ENCODE data around the gene LAMTOR2. TPM values are rescaled to one million over a fixed set of nuclear protein-coding genes. Genes with fewer than 3 reads are reported as not detected.

LAMTOR2 gene
- polyA plus RNA-seq, 1 donor (not counting 4 experiments of a cell fraction or from before 2014, with no cell fraction given), result 67.5 TPM

DNA sequence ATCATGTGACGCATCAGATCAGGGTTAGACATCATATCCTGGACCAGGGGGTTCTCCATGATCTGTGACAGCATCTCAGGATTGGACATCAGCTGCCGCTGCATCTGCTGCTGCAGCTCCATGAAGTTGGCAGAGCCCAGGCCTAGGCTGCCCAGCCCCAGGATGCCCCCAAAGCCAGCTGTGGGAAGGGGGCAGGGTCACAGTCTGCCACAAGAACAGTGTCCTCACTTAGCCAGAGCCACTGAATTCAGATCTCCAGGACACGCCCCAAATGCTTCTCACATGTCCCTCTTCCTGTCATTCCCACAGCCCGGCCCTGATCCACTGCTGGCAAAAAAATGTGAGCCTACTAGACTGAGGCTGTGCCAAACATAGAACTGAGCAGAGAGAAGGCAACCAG is 4.2 kb upstream of the LAMTOR2 start:
- no peak overlapping the region for H3K4me2 ChIP-seq (ENCODE audit: control insufficient read depth, extremely low read depth, insufficient read depth, low read depth, low read length)
- no peak overlapping the region for H2AFZ ChIP-seq (ENCODE audit: control insufficient read depth, low read length)
- dilution Hi-C loops (cut with MboI; ENCODE audit: extremely low pct_ligation_motif_present, low sequenced_read_pairs), result no loop called here
- FAIRE-seq (no peak), DNase-seq (ENCODE audit: low read depth, low spot score) (no peak)
- H3K4me1 ChIP-seq (ENCODE audit: control insufficient read depth, extremely low read depth, insufficient read depth, low read length), result peaks cover 8% of the 10 kb centered on the region
- H3K4me3 ChIP-seq (ENCODE audit: control insufficient read depth in 2 of 3, extremely low read depth in 1 of 3, insufficient read depth in 2 of 3, low read depth in 1 of 3, low read length in 3 of 3), result no peak overlapping the region
- H4K20me1 ChIP-seq (ENCODE audit: control insufficient read depth, extremely low read depth, insufficient read depth, low read length), result no peaks in the 10 kb centered on the region
- TF ChIP-seq CTCF (optimal IDR thresholded peaks at IDR 0.05 in 1 of 3, IDR thresholded peaks at IDR 0.05 in 1 of 3, conservative IDR thresholded peaks at IDR 0.05 in 1 of 3; ENCODE audit: extremely low read depth in 1 of 3, insufficient read depth in 2 of 3, low read length in 3 of 3), result no peak
- TF ChIP-seq EZH2 (IDR thresholded peaks at IDR 0.05; ENCODE audit: low read length), result no peak
- no peak overlapping the region for H3K27ac ChIP-seq (ENCODE audit: control insufficient read depth, insufficient read depth, low read length)
- H3K9me1 ChIP-seq (ENCODE audit: control insufficient read depth, extremely low read depth, insufficient read depth, low read length), result peaks cover 2% of the 10 kb centered on the region
- peaks cover 12 to 19% of the 10 kb centered on the region in 2 experiments for H3K36me3 ChIP-seq (ENCODE audit: control insufficient read depth in 2 of 2, extremely low read depth in 1 of 2, insufficient read depth in 2 of 2, low read length in 2 of 2)
- no peaks in the 10 kb centered on the region for H3K27me3 ChIP-seq (ENCODE audit: control insufficient read depth, extremely low read depth, insufficient read depth, low read length)
- H3K9me3 ChIP-seq (ENCODE audit: control insufficient read depth, low read depth, low read length), result no peaks in the 10 kb centered on the region
- no peak overlapping the region for H3K9ac ChIP-seq (ENCODE audit: control insufficient read depth, extremely low read depth, insufficient read depth, low read length)
- H3K79me2 ChIP-seq (ENCODE audit: control insufficient read depth, insufficient read depth, low read length), result peaks cover 25% of the 10 kb centered on the region

DNA sequence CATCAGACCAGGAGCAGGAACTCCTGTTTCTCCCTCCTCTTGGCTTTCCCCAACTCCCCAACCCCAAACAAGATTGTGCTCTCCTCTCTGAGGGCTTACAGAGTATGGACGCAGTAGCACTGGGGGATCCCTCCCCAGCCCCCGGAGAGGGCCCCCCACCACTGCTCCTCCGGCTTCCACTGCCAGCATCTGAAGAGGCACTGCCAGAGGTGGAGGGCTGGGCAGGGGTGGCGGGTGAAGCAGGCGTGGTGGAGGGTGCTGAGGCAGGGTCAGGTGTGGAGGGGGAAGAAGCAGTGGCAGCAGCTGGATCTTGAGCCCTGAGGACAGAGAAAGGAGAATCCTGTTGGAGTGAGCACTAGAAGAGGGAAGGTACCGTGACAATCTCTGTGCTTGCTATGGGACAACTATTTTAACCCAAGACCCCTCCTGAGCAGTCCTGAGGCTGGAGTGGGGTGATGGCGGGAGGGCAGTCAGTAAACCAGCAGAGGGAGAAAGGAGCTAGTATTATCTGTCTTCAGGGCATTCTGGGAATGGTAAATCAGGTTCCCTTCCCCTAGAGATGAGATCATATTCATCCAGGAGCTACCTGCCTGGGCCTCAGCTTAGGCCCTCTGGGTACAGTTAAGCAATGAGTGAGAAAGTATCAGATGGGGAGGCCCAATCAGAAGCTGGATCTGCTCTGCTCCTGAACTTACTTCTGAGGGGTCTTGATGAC is 3.4 kb upstream of the LAMTOR2 start:
- Histone ChIP-seq H3K9me1 (ENCODE audit: control insufficient read depth, extremely low read depth, insufficient read depth, low read length) (peaks cover 2% of the 10 kb centered on the region), H3K9me3 (ENCODE audit: control insufficient read depth, low read depth, low read length) (no peaks in the 10 kb centered on the region), H3K79me2 (ENCODE audit: control insufficient read depth, insufficient read depth, low read length) (peaks cover 32% of the 10 kb centered on the region), H3K9ac (ENCODE audit: control insufficient read depth, extremely low read depth, insufficient read depth, low read length) (no peak overlapping the region), H3K36me3 (ENCODE audit: control insufficient read depth in 2 of 2, extremely low read depth in 1 of 2, insufficient read depth in 2 of 2, low read length in 2 of 2) (peaks cover 12 to 21% of the 10 kb centered on the region in 2 experiments), H3K27me3 (ENCODE audit: control insufficient read depth, extremely low read depth, insufficient read depth, low read length) (no peaks in the 10 kb centered on the region), H3K4me3 (ENCODE audit: control insufficient read depth in 2 of 3, extremely low read depth in 1 of 3, insufficient read depth in 2 of 3, low read depth in 1 of 3, low read length in 3 of 3) (no peak overlapping the region), H2AFZ (ENCODE audit: control insufficient read depth, low read length) (no peak overlapping the region), H3K4me1 (ENCODE audit: control insufficient read depth, extremely low read depth, insufficient read depth, low read length) (peaks cover 13% of the 10 kb centered on the region), H4K20me1 (ENCODE audit: control insufficient read depth, extremely low read depth, insufficient read depth, low read length) (no peaks in the 10 kb centered on the region), H3K4me2 (ENCODE audit: control insufficient read depth, extremely low read depth, insufficient read depth, low read depth, low read length) (no peak overlapping the region), H3K27ac (ENCODE audit: control insufficient read depth, insufficient read depth, low read length) (no peak overlapping the region)
- FAIRE-seq, result no peak
- no peak for DNase-seq (ENCODE audit: low read depth, low spot score)
- dilution Hi-C loops (cut with MboI; ENCODE audit: extremely low pct_ligation_motif_present, low sequenced_read_pairs), result no loop called here
- TF ChIP-seq CTCF (optimal IDR thresholded peaks at IDR 0.05 in 1 of 3, IDR thresholded peaks at IDR 0.05 in 1 of 3, conservative IDR thresholded peaks at IDR 0.05 in 1 of 3; ENCODE audit: extremely low read depth in 1 of 3, insufficient read depth in 2 of 3, low read length in 3 of 3), result no peak
- TF ChIP-seq EZH2 (IDR thresholded peaks at IDR 0.05; ENCODE audit: low read length), result no peak

Measured in keratinocyte (primary cell).